ENCODE results near the gene NOS1AP. TPM values are rescaled to one million over a fixed set of nuclear protein-coding genes. Genes with fewer than 3 reads are reported as not detected.

The NOS1AP gene
- total and polyA plus RNA-seq, 2 experiments from 2014 or later: 5.8 to 6.6 TPM

GRCh38 chr1:162030759-162031280 lies 38.7 kb upstream of the NOS1AP start:
- H3K4me1 Mint-ChIP-seq: no peaks in the 10 kb centered on the region
- H3K4me3 Mint-ChIP-seq: no peak overlapping the region
- Histone ChIP-seq H3K9me2 (ENCODE audit: insufficient read depth) (no peaks in the 10 kb centered on the region), H3K27me3 (ENCODE audit: insufficient read depth) (peaks cover 19% of the 10 kb centered on the region), H3K36me3 (ENCODE audit: insufficient read depth) (no peaks in the 10 kb centered on the region), H4K20me1 (replicated peaks; ENCODE audit: insufficient read depth) (no peaks in the 10 kb centered on the region; the same call in 1 of the 2 replicates), H3K79me2 (replicated peaks; ENCODE audit: insufficient read depth) (no peaks in the 10 kb centered on the region), H3K4me2 (no peak overlapping the region), H3K4me1 (ENCODE audit: insufficient read depth) (no peaks in the 10 kb centered on the region), H3F3A (replicated peaks; ENCODE audit: low read depth) (no peaks in the 10 kb centered on the region), H3K4me3 (no peak overlapping the region), H3K27ac (ENCODE audit: low read depth) (no peak overlapping the region), H2AFZ (no peak overlapping the region)
- ATAC-seq (no peak), DNase-seq (ENCODE audit: low spot score) (no peak)
- no peak overlapping the region for H3K27ac Mint-ChIP-seq
- TF ChIP-seq, protein P1, sequence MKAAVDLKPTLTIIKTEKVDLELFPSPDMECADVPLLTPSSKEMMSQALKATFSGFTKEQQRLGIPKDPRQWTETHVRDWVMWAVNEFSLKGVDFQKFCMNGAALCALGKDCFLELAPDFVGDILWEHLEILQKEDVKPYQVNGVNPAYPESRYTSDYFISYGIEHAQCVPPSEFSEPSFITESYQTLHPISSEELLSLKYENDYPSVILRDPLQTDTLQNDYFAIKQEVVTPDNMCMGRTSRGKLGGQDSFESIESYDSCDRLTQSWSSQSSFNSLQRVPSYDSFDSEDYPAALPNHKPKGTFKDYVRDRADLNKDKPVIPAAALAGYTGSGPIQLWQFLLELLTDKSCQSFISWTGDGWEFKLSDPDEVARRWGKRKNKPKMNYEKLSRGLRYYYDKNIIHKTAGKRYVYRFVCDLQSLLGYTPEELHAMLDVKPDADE (IDR thresholded peaks at IDR 0.05): no peak
- TF ChIP-seq NANOG (IDR thresholded peaks at IDR 0.05; ENCODE audit: borderline replicate concordance) (no peak), CREB1 (CRISPR knock-in tag; IDR thresholded peaks at IDR 0.05; ENCODE audit: low read depth) (no peak), ZNF462 (CRISPR knock-in tag; IDR thresholded peaks at IDR 0.05) (no peak), STAT1 (IDR thresholded peaks at IDR 0.05; ENCODE audit: unreplicated experiment) (no peak), EZH2 (IDR thresholded peaks at IDR 0.05; ENCODE audit: low read depth, unreplicated experiment) (no peak), ZNF114 (CRISPR knock-in tag; IDR thresholded peaks at IDR 0.05) (no peak), EZH2phosphoT487 (IDR thresholded peaks at IDR 0.05; ENCODE audit: unreplicated experiment) (no peak)
- TF ChIP-seq, protein P2, sequence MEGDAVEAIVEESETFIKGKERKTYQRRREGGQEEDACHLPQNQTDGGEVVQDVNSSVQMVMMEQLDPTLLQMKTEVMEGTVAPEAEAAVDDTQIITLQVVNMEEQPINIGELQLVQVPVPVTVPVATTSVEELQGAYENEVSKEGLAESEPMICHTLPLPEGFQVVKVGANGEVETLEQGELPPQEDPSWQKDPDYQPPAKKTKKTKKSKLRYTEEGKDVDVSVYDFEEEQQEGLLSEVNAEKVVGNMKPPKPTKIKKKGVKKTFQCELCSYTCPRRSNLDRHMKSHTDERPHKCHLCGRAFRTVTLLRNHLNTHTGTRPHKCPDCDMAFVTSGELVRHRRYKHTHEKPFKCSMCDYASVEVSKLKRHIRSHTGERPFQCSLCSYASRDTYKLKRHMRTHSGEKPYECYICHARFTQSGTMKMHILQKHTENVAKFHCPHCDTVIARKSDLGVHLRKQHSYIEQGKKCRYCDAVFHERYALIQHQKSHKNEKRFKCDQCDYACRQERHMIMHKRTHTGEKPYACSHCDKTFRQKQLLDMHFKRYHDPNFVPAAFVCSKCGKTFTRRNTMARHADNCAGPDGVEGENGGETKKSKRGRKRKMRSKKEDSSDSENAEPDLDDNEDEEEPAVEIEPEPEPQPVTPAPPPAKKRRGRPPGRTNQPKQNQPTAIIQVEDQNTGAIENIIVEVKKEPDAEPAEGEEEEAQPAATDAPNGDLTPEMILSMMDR (conservative IDR thresholded peaks at IDR 0.05; ENCODE audit: low read depth in 2 of 2): no peak
- TF ChIP-seq, protein P3, sequence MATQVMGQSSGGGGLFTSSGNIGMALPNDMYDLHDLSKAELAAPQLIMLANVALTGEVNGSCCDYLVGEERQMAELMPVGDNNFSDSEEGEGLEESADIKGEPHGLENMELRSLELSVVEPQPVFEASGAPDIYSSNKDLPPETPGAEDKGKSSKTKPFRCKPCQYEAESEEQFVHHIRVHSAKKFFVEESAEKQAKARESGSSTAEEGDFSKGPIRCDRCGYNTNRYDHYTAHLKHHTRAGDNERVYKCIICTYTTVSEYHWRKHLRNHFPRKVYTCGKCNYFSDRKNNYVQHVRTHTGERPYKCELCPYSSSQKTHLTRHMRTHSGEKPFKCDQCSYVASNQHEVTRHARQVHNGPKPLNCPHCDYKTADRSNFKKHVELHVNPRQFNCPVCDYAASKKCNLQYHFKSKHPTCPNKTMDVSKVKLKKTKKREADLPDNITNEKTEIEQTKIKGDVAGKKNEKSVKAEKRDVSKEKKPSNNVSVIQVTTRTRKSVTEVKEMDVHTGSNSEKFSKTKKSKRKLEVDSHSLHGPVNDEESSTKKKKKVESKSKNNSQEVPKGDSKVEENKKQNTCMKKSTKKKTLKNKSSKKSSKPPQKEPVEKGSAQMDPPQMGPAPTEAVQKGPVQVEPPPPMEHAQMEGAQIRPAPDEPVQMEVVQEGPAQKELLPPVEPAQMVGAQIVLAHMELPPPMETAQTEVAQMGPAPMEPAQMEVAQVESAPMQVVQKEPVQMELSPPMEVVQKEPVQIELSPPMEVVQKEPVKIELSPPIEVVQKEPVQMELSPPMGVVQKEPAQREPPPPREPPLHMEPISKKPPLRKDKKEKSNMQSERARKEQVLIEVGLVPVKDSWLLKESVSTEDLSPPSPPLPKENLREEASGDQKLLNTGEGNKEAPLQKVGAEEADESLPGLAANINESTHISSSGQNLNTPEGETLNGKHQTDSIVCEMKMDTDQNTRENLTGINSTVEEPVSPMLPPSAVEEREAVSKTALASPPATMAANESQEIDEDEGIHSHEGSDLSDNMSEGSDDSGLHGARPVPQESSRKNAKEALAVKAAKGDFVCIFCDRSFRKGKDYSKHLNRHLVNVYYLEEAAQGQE (IDR thresholded peaks at IDR 0.05; ENCODE audit: unreplicated experiment): no peak
- H3K9me3 Mint-ChIP-seq: no peaks in the 10 kb centered on the region
- peaks cover 2% of the 10 kb centered on the region for H3K27me3 Mint-ChIP-seq (ENCODE audit: insufficient read depth, low read depth, poor library complexity)
- no peaks in the 10 kb centered on the region for H3K36me3 Mint-ChIP-seq (ENCODE audit: low read depth)
